HG03565 (cell line): ENCODE results near the gene CTPS1.

ENCODE experiments used
- ATAC-seq: cut with Tn5 transposase; IDR thresholded peaks from one replicate; pipeline ENCODE4 v1.9.1; 2021; ENCODE audit warnings: mild to moderate bottlenecking, moderate library complexity; ENCODE audit not compliant: unreplicated experiment

Gene CTPS1, protein sequence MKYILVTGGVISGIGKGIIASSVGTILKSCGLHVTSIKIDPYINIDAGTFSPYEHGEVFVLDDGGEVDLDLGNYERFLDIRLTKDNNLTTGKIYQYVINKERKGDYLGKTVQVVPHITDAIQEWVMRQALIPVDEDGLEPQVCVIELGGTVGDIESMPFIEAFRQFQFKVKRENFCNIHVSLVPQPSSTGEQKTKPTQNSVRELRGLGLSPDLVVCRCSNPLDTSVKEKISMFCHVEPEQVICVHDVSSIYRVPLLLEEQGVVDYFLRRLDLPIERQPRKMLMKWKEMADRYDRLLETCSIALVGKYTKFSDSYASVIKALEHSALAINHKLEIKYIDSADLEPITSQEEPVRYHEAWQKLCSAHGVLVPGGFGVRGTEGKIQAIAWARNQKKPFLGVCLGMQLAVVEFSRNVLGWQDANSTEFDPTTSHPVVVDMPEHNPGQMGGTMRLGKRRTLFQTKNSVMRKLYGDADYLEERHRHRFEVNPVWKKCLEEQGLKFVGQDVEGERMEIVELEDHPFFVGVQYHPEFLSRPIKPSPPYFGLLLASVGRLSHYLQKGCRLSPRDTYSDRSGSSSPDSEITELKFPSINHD

DNA sequence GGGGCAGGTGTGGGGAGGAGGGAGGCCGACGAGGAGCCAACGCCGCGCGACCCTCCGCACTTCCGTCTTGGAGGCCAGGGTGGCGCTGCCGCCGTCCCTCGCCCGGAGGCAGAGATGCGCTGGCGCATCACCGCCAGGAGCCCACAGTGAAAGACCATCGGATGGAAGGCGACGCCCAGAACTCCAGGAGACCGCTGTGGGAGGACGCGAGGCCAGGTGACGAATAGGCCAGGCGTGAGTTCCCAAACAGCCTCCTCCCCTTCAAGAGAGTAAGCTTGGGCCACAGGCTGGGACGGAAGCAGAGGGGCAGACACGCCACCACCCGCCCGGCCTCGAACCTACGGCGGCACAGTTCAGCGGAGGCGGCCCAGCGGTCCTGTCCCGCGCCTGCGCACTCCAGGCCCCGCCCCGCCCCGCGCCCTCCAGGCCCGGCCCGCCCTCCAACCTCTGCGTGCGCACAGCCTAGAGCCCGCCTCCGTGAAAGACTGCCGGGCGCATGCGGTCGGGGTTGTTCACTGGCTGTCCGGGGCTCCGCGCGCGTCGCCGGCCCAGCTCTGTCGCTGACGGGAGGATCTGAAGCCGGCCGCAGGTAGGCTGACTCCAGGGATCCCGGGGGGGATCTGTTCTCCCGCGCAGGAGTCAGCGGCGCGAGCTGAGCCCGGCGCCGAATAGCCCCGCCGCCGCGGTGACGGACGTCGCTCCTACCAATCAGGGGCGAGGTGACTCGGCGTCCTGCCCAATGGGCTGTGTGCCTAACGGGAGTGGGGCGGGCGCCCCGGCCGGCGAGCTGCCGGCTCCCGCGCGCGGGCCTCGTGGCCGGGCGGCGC is at the start of gene CTPS1:
TSS of gene CTPS1 (plus strand) at position 456 of the 827 bp plus-strand sequence. CDS start 3,595 bp downstream, outside the sequence.
- ATAC-seq = peak; percentile 86

DNA sequence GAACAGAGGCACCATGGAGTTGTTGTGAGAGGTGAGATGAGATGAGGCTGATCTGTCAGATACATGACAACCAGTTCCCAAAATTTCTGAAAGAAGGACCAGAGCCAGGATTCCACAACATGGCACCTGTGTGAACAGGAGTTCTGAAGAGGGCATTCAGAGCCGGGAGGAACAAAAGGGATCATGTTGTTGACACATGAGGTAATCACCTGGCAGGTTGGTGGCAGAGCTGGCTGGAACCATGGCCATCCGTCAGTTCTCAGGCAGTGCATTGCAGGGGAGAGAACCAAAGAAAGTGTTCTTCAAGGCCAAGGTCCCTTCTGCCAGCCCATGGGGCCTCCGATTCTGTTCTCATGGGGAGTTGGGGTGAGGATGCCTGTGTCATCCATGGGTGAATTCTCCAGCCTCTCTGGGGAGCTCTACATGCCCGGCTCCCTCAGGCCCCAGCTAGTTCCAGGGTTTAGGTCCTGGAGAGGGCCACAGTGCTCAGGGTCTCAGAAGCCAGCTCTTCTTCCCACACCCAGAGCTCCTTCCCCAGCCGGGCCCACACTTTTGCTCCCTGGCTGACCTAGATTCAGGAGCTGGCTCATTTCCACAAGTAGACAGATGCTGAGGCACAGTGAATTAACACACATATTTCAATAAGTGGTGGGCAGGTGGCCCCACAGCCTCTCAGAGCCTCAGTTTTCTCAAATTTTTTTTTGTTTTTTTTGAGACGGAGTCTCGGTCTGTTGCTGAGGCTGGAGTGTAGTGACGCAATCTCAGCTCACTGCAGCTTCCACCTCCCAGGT is 49.1 kb upstream of the CTPS1 start:
- no peak for ATAC-seq

DNA sequence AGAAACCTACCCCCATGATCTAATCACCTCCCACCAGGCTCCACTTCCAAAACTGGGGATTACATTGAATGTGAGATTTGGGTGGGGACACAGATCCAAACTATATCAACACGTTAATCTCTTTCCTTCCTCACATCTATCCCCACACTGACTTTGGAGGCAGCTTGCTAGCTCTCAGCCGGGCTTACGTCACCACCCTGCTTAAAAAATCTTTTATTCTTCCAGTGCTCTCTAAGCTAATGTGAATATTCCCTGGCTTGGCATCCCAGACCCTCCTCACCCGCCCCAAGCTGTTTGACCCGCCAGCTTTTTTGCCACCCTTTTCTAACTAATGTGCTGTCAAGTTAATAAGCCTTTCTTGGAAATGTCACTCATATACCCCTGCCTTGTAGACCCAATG is 47.9 kb upstream of the CTPS1 start:
- no peak for ATAC-seq

DNA sequence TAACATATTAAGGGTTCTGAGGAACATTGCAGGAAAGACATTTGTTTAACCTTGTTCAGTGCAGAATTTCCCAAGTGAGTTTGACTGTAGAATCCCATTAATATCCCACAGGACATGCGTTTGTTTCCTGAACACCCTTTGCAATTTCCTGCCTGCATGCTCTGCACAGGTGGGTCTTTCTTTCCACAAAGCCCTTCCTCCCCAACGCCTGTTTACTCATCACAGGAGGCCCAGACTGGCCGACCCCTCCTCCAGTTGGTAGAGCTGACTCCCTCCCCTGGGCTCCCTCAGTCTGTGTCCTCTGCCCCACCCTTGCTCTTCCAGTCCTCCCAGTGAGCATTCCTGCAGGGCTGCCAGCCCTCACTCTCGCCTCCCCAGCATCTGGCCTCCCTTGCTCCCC is 47.5 kb upstream of the CTPS1 start:
- no peak for ATAC-seq

DNA sequence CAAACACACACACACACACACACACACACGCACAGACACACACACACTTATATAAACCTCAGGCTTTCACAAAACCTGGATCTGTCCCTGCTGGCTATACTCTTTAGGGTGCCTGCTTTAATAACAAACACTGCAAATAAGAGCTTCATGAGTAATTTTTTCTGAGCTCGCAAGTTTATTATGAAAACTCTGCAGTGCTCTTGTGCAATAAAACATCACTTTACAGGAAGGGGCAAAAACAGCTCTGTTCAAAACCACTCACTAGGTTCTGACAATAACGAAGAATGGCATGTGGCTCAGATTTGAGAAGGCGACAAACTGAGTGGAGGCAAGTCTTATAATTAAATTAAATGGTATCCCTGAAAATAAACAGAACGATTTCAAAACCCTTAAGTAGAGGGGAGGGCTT is 42.6 kb upstream of the CTPS1 start:
- no peak for ATAC-seq

DNA sequence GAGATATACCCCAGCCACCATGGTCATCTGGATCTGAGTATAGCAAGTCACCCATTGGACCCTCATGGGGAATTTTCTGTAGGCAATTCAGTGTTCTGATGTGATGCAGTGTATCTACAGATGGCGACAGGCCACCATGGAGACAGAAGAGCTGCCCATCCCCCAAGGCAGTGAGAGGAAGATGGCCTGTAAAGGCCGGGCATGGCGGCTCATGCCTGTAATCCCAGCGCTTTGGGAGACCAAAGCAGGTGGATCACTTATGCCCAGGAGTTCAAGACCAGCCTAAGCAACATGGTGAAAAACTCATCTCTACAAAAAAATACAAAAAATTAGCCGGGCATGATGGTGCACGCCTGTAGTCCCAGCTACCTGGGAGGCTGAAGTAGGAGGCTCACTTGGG is 41.1 kb upstream of the CTPS1 start:
- ATAC-seq = no peak

DNA sequence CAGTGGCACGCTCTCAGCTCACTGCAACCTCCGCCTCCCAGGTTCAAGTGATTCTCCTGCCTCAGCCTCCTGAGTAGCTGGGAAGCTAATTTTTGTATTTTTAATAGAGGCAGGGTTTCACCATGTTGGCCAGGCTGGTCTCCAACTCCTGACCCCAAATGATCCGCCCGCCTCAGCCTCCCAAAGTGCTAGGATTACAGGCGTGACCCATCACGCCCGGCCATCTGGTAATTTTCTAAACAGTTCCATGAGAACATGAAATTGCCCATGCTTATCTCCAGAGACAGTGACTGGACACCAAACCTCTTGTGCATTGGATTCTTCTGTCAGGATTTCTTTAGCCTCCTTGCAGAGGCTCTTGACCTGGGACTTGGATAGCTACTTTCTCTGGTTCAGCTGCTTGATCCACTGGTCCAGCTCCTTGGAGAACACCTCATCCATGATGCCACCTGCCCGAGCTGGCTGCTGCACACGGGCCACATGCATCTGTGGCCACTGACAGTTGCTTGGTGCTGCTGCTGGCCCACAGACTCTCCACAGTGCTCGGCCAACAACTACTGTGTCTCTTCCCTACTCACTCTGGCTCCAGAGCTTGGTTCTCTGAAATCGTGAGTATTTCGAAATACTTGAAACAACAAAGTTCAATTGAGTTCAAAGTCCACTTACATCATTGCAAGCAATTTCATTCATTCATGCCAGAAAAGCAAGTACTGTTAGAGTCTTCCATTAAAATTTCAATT is 40.0 kb upstream of the CTPS1 start:
- no peak for ATAC-seq

DNA sequence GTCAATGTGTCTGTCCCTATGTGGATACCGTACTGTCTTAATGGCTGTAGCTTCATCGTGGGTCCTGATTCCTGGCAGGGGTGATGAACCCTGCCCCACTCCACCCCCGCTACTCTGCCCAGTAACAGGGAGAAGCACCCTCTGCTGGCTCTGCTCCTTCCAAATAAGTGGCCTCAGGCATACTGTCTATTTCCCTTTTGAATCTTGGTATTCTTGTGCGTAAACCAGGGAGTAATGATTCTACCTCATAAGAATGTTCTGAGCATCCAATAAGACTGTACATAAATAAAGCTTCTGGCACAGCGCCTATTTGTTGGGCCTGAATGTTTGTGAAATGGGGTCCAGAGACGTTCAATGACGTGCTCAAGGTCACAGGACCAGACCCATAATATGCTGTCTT is 35.2 kb upstream of the CTPS1 start:
- ATAC-seq = no peak

DNA sequence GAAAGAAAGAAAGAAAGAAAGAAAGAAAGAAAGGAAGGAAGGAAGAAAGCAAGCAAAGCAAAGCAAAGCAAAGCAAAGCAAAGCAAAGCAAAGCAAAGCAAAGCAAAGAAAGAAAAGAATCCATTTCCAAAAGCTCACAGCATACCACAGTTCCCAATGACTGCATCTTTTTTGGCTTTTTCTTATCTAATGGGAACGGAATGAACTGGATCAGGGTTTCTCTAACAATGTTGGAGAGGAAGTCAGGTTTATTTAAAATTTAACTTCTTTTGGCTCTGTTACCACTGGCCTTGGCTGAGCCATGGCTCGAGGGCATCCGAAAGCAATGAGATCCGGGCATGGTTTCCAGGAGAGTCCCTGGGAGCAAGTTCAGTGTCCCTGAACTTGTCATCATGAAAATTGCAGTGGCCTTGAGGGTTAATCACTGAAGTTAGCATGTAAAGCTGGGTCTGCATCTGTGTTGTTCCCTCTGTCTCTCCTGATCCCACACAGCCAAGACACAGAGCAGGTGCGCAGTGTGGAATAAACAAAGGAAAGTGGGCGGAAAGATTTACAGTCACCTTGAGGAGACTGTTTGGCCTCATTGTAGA is 34.6 kb upstream of the CTPS1 start:
- ATAC-seq = no peak

DNA sequence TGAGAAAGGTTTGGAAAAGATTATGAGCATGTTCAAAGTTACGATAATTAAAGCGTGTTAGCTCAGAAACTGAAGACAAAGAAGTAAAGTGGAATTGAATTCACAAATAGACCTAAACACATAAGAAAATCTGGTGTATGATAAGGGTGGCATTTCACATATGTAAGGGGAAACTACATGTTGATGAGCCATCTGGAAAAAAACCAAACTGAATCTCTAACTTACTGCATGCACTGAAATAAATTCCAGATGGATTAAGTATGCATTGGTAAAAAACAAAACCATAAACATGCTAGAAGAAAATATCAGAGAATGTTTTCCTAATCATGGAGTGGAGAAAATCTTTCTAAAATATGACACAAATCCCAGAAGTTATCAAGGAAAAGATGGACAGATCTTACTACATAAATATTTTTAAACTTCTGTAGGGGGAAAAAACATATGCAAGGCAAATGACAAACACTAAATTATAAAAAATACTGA is 34.0 kb upstream of the CTPS1 start:
- ATAC-seq = no peak

DNA sequence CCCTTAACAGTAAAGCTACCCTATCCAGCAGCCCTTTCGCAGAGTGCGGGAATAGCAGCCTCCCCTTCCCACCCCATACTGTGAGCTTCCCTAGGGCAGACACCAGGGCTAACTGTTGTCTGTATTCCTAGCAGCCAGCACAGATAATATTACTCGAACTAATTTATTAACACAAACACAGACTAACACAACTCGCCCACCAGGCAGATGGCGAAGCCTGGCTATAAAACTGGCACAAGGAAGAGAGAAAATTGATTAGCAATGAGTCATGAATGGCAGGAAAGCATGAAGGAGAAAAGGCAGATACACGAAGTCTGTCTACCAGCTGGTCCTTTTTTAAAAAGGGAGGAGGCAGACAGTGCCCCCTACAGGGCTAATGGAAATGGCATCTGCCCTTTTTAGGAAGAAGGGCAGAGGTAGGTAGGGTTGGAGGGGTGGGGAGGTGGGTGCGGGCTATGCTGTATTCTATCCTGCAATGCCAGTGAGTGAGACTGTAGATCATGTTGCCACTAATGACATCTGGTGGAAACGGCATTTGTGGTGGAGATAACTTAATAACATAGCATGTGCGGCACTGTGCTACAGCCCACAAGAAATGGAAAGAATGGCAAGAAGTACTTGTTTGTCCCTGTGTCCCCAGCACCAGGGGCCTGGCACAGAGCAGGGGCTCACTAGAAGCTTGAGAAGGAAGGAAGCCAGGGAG is 30.6 kb upstream of the CTPS1 start:
- no peak for ATAC-seq

DNA sequence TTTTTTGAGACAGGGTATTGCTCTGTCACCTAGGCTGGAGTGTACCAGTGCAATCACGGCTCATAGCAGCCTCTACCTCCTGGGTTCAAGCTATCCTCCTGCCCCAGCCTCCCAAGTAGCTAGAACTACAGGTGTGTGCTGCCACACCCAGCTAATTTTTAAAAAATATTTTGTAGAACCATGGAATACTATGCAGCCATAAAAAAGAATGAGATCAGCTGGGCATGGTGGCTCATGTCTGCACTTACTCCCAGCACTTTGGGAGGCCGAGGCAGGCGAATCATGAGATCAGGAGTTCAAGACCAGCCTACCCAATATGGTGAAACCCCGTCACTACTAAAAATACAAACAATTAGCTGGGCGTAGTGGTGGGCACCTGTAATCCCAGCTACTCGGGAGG is 29.9 kb upstream of the CTPS1 start:
- ATAC-seq = no peak

DNA sequence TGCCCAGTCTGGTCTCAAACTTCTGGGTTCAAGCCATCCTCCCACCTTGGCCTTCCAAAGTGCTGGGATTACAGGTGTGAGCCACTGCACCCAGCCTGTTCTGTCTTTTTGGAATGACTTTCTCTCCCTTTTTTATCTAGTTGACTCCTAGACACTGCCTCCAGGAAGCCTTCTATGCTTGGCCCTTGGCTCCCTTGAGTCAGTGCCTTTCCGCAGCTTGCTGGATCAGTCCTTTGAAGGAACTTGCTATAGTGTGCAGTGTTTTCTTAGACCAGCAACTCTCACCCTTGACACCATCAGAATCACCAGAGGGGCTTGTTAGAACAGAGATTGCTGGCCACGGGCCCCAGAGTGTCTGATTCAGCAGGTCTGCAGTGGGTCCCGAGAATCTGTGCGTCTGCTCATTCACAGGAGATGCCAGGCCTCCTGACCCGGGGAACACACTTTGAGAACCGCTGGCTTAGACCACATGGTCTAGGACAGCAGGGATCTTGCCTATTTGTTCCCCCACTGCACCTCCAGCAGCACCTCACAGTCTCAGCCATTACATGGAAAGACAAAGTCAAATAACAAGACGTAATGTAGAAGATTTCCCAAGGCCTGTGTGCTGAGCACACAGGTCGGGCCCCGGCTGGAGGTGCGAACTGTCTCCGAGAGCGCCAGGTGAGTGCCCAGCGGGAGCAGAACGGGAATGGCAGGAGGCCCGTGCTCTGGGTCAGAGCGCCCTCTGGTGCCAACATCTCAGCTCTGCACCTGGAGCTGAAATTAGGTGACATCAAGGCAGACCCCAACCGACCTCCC is 27.4 kb upstream of the CTPS1 start:
- no peak for ATAC-seq

DNA sequence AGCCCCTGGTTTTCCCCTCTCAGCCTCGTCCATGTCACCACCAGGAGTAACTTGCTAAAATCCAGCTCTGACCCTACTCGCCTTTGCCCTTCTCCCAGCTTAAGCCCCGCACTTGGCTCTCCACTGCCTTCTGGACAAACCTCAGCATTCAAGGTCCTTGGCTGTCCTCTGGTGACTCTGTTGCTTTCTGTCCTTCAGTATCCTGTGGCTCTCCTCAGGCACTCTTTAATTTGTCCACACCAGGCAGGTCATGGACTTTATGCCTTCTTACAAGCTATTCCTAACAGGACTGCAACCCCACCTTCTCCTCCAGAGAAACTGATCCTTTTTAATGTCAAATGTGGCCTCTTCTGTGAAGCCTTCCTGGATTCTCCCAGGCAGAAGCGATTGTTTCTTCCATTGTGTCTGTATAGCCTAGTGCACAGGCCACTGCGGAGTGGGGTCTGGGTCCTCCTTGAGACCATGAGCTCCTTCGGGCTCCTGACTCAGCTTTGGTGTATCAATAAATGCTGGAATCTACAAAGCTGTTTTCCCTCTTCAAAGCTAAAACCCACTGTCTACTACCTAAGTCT is 26.7 kb upstream of the CTPS1 start:
- ATAC-seq = no peak

DNA sequence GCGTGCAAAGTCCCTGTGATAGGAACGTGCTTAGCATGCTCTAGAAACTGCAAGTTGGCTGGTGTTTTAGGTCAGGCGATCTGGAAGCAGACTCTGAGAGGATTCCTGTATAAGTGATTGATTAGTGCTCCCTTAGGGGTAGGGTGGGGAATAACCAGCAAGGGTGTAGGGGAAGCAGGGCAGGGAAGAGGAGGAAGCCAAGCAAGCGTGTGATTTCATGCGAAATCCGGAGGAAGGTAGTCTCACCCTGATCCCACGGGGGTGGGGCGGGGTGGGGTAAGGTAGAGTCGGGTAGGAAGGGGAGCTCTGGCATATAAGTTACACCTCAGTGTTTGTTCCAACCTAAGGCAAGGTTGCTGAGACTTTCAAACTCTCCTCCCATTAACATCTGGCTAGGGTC is 24.9 kb upstream of the CTPS1 start:
- ATAC-seq = no peak

DNA sequence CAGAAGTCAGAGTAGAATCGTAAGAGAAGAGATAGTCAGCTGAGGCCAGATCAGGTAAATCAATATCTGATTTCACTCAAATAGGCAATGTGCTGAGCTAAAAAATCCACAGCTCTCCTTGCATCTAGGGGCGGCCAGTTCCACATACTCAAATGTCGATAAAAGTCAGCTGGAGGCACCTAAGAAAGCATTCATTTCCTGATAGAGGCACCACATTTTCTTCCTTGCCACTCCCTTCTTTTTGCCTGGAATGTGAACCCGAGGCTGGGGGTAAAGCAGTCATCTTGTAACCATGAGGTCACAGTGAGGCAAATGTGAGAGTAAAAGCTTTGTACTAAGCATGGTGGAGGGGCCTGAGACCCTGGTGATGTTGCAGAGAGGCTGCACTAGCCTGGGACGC is 24.2 kb upstream of the CTPS1 start:
- ATAC-seq = no peak

DNA sequence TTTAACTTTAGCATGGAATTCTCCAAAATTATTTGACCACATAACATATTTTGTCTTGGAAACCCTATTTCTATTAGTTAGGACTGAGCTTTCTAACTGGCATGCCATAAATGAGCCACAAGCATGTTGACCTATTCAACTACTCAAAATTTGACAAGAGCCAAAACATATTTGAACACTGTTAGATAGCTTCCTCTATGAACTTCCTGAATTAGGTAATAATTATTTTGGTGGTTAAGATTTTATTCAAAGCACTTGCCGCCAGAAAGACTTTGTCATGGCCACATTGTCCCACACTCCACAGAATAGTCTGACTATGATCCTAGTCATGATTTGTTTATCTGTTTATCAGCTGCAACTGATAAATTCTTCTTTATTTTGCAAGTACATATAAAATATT is 23.1 kb upstream of the CTPS1 start:
- ATAC-seq = no peak

DNA sequence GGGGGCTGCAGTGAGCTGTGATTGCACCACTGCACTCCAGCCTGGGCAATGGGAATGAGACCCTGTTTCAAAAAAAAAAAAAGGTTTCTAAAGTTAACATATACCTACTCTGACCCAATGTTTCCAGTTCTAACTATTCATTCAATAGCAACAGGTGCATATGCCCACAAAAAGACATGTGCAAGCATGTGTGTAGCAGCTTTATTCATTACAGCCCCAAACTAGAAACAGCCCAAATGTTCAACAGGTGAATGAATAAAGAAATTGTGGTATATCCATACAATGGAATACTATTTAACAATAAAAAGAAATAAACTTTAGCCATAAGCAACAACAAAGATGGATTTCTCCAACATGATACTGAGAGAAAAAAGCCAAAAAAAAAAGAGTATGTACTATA is 21.3 kb upstream of the CTPS1 start:
- ATAC-seq = no peak
